Calu3 (cell line): ENCODE results near the gene HSPA12B. TPM values are rescaled to one million over a fixed set of nuclear protein-coding genes. Genes with fewer than 3 reads are reported as not detected.

ENCODE experiments used
- BruUV-seq: library from RNA; stranded (reverse); fragments of 400-500 nt; replicated peaks from 2 replicates; lab custom pipeline; 2021; lab: Mats Ljungman, UMichigan
- CTCF ChIA-PET: fragments of 300-600 bp; sonication (Branson Sonifier 250); formaldehyde crosslinking; loops from one replicate; lab custom pipeline; 2022; ENCODE audit warnings: antibody characterized with exemption; lab: Charles Lee
- DNase-seq: peaks from one replicate; pipeline ENCODE4 v3.0.0; 2022
- H3K27ac Mint-ChIP-seq: one replicate; pipeline ENCODE4 v1.8.0; 2022; ENCODE audit warnings: mixed read lengths; ENCODE audit not compliant: unreplicated experiment
- H3K27me3 Mint-ChIP-seq: one replicate; pipeline ENCODE4 v1.8.0; 2022; ENCODE audit warnings: mixed read lengths; ENCODE audit not compliant: unreplicated experiment
- H3K36me3 Mint-ChIP-seq: one replicate; pipeline ENCODE4 v1.8.0; 2022; ENCODE audit warnings: mild to moderate bottlenecking, moderate library complexity, mixed read lengths; ENCODE audit not compliant: insufficient read depth, unreplicated experiment
- H3K4me1 Mint-ChIP-seq: one replicate; pipeline ENCODE4 v1.8.0; 2022; ENCODE audit warnings: mild to moderate bottlenecking, low read depth, mixed read lengths; ENCODE audit not compliant: unreplicated experiment
- H3K4me3 Mint-ChIP-seq: one replicate; pipeline ENCODE4 v1.8.0; 2022; ENCODE audit warnings: mild to moderate bottlenecking, low read depth, moderate library complexity, mixed read lengths; ENCODE audit not compliant: unreplicated experiment
- H3K9me3 Mint-ChIP-seq: one replicate; pipeline ENCODE4 v1.8.0; 2022; ENCODE audit warnings: low read depth, mixed read lengths; ENCODE audit not compliant: unreplicated experiment
- intact Hi-C: fragments of 100-400 bp; cut with micrococcal nuclease; formaldehyde crosslinking; loops from one replicate; pipeline ENCODE4 v1.10.0; 2022; ENCODE audit not compliant: unreplicated experiment
- total RNA-seq: library from RNA; stranded (reverse); gene quantifications from 2 replicates; pipeline ENCODE4 v1.2.3, GENCODE V29; 2022
- TF ChIP-seq, protein P1 (sequence below): fragments of 200-600 bp; IDR thresholded peaks from one replicate; pipeline ENCODE4 v1.8.0; 2022; ENCODE audit warnings: antibody characterized with exemption; ENCODE audit not compliant: unreplicated experiment

Gene HSPA12B
- total RNA-seq, 1 experiment from 2014 or later = not detected

- Mint-ChIP-seq H3K27ac (no peak overlapping the region), H3K4me3 (no peak overlapping the region), H3K36me3 (peaks cover 3% of the 10 kb centered on the region), H3K27me3 (peaks cover 32% of the 10 kb centered on the region), H3K9me3 (no peaks in the 10 kb centered on the region), H3K4me1 (no peaks in the 10 kb centered on the region)
- no TSS peak for BruUV-seq
- intact Hi-C loops = no loop called here
- no peak for DNase-seq
- CTCF ChIA-PET = no interaction called here
- TF ChIP-seq, protein P1, sequence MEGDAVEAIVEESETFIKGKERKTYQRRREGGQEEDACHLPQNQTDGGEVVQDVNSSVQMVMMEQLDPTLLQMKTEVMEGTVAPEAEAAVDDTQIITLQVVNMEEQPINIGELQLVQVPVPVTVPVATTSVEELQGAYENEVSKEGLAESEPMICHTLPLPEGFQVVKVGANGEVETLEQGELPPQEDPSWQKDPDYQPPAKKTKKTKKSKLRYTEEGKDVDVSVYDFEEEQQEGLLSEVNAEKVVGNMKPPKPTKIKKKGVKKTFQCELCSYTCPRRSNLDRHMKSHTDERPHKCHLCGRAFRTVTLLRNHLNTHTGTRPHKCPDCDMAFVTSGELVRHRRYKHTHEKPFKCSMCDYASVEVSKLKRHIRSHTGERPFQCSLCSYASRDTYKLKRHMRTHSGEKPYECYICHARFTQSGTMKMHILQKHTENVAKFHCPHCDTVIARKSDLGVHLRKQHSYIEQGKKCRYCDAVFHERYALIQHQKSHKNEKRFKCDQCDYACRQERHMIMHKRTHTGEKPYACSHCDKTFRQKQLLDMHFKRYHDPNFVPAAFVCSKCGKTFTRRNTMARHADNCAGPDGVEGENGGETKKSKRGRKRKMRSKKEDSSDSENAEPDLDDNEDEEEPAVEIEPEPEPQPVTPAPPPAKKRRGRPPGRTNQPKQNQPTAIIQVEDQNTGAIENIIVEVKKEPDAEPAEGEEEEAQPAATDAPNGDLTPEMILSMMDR = no peak
These were observed 27.0 kb upstream of the HSPA12B start for GRCh38 chr20:3705491-3705969.

- no peaks in the 10 kb centered on the region for H3K9me3 Mint-ChIP-seq
These were observed 26.3 kb upstream of the HSPA12B start for GRCh38 chr20:3705970-3706739.

DNA sequence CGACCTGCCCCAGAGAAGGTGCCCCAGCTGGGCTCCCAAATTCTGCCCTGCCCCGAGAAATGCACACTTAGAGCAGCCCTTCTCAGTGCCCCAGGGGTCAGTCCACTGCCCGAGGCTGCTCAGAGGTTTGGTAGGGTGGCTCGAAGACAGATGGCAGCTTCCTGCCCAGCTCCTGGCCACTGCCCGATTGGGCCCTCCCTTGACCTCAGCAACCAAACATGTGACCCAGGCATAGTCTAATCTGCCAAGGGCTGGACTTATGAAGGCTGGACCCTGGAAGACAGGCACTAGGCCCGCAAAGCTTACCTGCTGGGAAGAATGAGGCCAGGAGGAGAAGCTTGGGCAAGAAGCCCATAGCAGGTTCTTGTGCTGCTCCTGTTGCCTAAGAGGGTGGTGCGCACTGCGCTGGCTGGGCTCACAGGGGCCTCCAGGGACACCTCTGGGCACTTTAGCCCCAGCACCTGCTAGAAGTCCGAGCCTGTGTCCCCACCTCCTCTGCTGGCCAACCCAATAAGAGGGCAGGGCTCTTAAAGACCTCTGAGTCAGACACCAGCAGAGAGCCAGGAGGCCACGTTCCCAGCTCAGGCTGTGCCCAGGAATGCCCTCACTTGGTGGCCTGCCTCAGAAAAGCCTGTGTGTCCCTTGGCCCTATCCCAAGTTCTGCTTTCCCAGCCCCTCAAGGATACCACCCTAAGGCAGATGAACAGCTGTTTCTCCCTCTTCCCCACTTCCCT is 25.5 kb upstream of the HSPA12B start:
- Mint-ChIP-seq H3K4me3 (no peak overlapping the region), H3K36me3 (peaks cover 3% of the 10 kb centered on the region), H3K4me1 (no peaks in the 10 kb centered on the region), H3K27ac (no peak overlapping the region), H3K27me3 (peaks cover 41% of the 10 kb centered on the region), H3K9me3 (no peaks in the 10 kb centered on the region)
- BruUV-seq = no TSS peak
- intact Hi-C loops = no loop called here
- TF ChIP-seq, protein P1 = no peak
- DNase-seq = no peak
- CTCF ChIA-PET = interaction anchor here (1.4 kb wide), 1 partner anchor 30 kb away, joined by 3 read pairs; no protein-coding TSS in a partner anchor

More at GRCh38 chr20:3705970-3706739, 26.3 kb upstream of the HSPA12B start:
- H3K27me3 Mint-ChIP-seq = peaks cover 34% of the 10 kb centered on the region
- no peak overlapping the region for H3K4me3 Mint-ChIP-seq
- BruUV-seq = no TSS peak
- intact Hi-C loops = no loop called here
- no peak for DNase-seq
- no peak overlapping the region for H3K27ac Mint-ChIP-seq
- CTCF ChIA-PET = no interaction called here
- TF ChIP-seq, protein P1 = no peak
- peaks cover 3% of the 10 kb centered on the region for H3K36me3 Mint-ChIP-seq
- H3K4me1 Mint-ChIP-seq = no peaks in the 10 kb centered on the region

DNA sequence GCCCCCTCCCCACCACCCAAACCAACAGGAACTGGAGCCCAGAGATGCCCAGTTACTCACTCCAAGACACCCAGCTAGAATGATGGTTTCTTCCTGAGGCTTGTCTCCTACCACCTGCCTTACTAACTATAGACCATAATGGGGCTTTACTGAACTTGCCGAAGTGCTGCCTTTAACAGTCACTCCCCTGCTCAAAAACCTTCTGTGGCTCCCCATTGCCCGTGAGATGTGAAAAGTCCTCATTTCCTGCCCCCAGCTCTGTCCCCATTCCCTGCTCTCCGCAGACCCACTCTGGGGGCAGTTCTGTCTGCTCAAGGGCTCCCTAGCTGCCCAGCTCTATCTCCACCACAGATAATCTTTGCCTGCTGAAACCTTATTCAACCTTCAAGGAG is 25.0 kb upstream of the HSPA12B start:
- TF ChIP-seq, protein P1 = no peak
- CTCF ChIA-PET = interaction anchor here (1.4 kb wide), 1 partner anchor 31 kb away, joined by 3 read pairs; no protein-coding TSS in a partner anchor
- Mint-ChIP-seq H3K4me3 (no peak overlapping the region), H3K27me3 (peaks cover 47% of the 10 kb centered on the region), H3K27ac (no peak overlapping the region), H3K9me3 (no peaks in the 10 kb centered on the region), H3K4me1 (no peaks in the 10 kb centered on the region), H3K36me3 (peaks cover 3% of the 10 kb centered on the region)
- BruUV-seq = no TSS peak
- no peak for DNase-seq
- intact Hi-C loops = no loop called here
